ENCODE data around the gene ARHGDIG. TPM values are rescaled to one million over a fixed set of nuclear protein-coding genes. Genes with fewer than 3 reads are reported as not detected.

ARHGDIG gene
- total RNA-seq, 4 donors from 2014 or later: not detected

DNA sequence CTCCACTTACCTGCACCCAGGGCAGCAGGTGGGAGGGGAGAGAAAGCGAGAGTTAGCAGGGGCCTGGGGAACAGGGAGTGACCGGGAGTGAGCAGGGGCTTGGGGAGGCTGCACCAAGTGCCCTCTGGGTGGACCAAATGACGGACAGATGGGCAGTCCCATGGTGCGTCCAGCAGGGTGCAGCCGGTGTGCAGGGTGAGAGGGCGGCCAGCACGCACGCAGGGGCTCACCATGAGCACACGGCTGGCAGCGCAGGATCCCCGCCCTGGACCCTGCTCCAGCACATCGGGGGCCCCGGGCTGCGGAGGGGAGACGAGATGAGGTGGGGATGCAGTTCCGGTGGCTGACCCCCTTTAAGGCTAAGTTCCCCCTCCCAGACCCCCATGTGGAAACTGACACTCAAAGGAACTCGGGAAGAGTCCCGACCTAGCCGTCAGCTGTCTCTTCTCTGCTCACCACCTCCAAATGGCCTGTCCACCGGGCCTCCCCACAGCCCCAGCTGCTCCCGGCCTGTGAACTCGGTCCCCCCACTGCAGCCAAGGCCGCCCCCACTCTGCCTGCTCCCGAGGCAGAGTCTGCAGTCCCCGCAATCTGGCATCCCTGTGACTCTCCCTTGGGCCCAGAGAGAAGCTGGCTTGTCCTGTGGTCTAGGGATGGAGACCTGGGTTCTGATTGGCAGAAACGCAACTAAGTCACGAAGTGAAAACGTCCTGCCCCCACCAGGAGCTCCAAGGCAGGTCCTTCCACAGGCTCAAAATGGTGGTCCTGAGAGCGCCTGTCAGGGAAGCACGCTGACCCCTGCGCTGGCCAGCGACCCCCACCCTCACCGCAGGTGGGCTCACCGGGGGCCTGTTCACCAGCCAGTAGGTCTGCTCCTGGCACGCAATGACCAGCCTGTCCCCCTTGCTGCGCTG, 7.5 kb upstream of the ARHGDIG start:
- Histone ChIP-seq H3K27ac (no peak overlapping the region), H3K36me3 (peaks cover 0 to 15% (median 0%) of the 10 kb centered on the region in 3 donors), H3K9me3 (no peaks in the 10 kb centered on the region), H3K4me3 (no peak overlapping the region), H3K27me3 (peaks cover 0 to 16% of the 10 kb centered on the region in 2 donors), H3K4me1 (peaks cover 0 to 20% (median 8%) of the 10 kb centered on the region in 4 donors)
- TF ChIP-seq POLR2A (IDR thresholded peaks at IDR 0.05): no peak
- TF ChIP-seq EP300 (IDR thresholded peaks at IDR 0.05): no peak
- no peak for DNase-seq (ENCODE audit: low spot score in 2 of 2)
- WGBS, 2 donors: 72 to 82% methylated on average over 24 to 30 of the region's 36 CpGs

DNA sequence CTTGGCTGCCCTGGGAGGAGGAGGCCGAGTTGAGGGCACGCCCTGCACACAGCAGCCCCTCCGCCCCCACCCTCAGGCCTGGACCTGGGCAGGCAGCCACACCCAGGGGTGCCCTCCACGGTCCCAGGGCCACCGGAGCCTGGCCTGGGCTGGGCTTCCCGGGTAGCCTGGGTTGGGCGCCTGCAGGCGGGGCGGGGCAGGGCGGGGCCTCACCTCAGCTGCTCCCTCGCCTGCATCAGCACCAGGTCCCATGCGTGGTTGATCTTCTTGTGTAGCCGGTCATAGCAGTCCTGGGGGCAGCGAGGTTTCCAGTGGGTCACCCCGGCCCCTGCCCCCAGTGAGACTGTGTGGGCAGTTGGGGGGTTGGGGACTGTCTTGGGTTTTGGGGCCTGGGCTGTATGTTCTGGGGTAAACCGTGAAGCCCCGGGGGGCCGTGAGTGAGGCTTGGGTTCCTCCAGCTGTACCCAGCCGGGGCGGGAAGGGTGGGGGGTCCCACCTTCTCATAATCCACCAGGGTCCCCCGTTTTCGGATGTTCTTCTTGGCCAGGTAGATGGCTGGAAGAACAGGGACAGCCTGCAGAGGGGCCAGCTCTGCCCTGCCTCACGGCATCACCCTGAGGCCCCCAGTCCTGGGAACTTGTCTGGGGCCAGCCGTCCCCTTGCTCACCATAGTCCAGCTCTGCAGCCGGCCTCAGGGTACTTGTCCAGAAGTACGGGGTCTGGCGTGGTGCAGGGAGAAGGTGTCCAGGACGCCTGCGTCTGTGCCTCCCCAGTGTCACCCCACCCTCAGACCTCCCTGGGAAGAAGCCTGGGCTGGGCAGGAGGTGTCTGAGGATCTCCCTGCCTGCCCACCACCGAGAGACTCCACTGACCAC, 6.6 kb upstream of the ARHGDIG start:
- H3K27me3 ChIP-seq: peaks cover 0 to 16% of the 10 kb centered on the region in 2 donors
- H3K4me3 ChIP-seq: no peak overlapping the region
- TF ChIP-seq, protein P1, sequence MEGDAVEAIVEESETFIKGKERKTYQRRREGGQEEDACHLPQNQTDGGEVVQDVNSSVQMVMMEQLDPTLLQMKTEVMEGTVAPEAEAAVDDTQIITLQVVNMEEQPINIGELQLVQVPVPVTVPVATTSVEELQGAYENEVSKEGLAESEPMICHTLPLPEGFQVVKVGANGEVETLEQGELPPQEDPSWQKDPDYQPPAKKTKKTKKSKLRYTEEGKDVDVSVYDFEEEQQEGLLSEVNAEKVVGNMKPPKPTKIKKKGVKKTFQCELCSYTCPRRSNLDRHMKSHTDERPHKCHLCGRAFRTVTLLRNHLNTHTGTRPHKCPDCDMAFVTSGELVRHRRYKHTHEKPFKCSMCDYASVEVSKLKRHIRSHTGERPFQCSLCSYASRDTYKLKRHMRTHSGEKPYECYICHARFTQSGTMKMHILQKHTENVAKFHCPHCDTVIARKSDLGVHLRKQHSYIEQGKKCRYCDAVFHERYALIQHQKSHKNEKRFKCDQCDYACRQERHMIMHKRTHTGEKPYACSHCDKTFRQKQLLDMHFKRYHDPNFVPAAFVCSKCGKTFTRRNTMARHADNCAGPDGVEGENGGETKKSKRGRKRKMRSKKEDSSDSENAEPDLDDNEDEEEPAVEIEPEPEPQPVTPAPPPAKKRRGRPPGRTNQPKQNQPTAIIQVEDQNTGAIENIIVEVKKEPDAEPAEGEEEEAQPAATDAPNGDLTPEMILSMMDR (IDR thresholded peaks at IDR 0.05): no peak
- TF ChIP-seq EP300 (IDR thresholded peaks at IDR 0.05): no peak
- TF ChIP-seq POLR2A (IDR thresholded peaks at IDR 0.05): no peak
- H3K36me3 ChIP-seq: peaks cover 0 to 15% (median 0%) of the 10 kb centered on the region in 3 donors
- no peak for DNase-seq (ENCODE audit: low spot score in 2 of 2)
- H3K27ac ChIP-seq: no peak overlapping the region
- H3K4me1 ChIP-seq: peaks cover 0 to 20% (median 8%) of the 10 kb centered on the region in 4 donors
- WGBS, 2 donors: 79 to 92% methylated on average over 16 to 18 of the region's 30 CpGs
- H3K9me3 ChIP-seq: no peaks in the 10 kb centered on the region

DNA sequence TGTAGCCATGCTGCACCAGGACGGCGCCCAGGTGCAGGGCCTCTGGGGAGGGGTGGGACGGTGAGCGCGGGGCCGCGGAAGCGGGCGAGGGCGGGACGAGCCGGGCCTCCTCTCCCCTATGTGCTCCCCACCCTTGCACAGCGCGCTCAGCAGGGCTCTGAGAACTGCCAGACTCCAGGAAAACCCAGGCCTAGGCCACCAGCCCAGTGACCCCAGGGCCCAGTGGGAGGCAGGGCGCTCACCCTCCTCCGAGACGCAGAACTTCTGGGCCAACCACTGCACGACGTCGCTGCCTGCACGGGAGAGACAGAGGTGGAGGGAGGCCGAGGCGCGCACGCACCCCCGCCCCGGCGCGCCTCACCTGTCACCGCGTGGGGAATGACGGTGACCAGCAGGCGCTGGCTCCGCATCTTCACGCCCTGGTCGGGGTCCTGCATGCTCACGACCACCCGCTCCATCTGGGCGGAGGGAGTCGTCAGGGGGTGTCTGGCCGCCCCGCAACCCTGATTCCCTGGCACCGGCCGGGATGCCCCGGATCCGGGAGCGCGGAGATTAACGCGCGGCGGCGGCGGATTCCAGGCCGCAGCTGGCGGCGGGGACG, 5.2 kb upstream of the ARHGDIG start:
- 4 to 7% methylated on average over 5 to 20 of the region's 58 CpGs for WGBS, 2 donors
- H3K4me3 ChIP-seq: peak overlapping the region; percentile 34 to 64 (median 40)
- DNase-seq (ENCODE audit: low spot score in 2 of 2): no peak
- peak overlapping the region in 2 of 4 donors; percentile 20 to 73 for H3K27ac ChIP-seq
- H3K27me3 ChIP-seq: peaks cover 0 to 22% of the 10 kb centered on the region in 2 donors
- peaks cover 0 to 14% (median 0%) of the 10 kb centered on the region in 3 donors for H3K36me3 ChIP-seq
- H3K4me1 ChIP-seq: peaks cover 0 to 23% (median 8%) of the 10 kb centered on the region in 4 donors
- TF ChIP-seq POLR2A (IDR thresholded peaks at IDR 0.05) (no peak), EP300 (IDR thresholded peaks at IDR 0.05) (no peak)
- TF ChIP-seq, protein P1 (IDR thresholded peaks at IDR 0.05): no peak
- H3K9me3 ChIP-seq: no peaks in the 10 kb centered on the region

DNA sequence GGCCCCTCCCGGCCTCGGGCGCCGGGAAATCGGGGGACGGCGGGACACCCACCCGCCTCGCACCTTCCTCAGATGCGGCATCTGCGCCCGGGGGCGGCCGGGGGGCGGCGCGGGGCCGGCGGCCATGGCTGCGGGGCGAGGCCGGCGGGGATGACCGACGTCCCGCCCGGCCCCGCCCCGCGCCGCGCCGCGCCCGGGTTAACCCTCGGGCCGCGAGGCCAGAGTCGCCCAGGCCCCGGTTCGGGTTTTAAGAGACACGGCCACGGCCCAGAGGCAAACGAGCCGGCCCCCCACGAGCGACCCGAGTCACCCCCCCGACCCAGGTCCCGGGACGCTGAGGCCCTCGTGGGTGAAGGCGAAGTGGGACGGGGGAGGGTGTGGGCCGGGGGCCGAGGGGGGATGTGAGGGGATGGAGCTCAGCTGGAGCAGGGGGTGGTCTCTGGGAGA, 4.6 kb upstream of the ARHGDIG start, which contains the start of gene RGS11:
TSS of gene RGS11 (minus strand) at position 159 of the 447 bp plus-strand sequence. CDS start at position 126, 33 bp downstream.
- Histone ChIP-seq H3K9me3 (no peaks in the 10 kb centered on the region), H3K27ac (peak within 1 kb of the TSS in 3 of 4 donors; percentile 20 to 73 (median 48)), H3K36me3 (peaks cover 0 to 8% (median 0%) of the 10 kb centered on the region in 3 donors), H3K27me3 (peaks cover 0 to 23% of the 10 kb centered on the region in 2 donors), H3K4me1 (peaks cover 0 to 27% (median 10%) of the 10 kb centered on the region in 4 donors), H3K4me3 (peak within 1 kb of the TSS; percentile 34 to 64 (median 40))
- DNase-seq (ENCODE audit: low spot score in 2 of 2): no peak
- WGBS, 2 donors: 2 to 4% methylated on average over 34 to 51 of the region's 56 CpGs
- TF ChIP-seq EP300 (IDR thresholded peaks at IDR 0.05): no peak
- TF ChIP-seq, protein P1 (IDR thresholded peaks at IDR 0.05): no peak
- TF ChIP-seq POLR2A (IDR thresholded peaks at IDR 0.05): no peak
